Activated T-helper 2 cell treated with anti-CD3 and anti-CD28 coated beads, Interferon-gamma antibody, Interleukin-2, Interleukin-4, amounts not matched to agents 10 μg/mL and 5 μg/mL and 100 μg/mL, durations not matched to agents 14 hours and 24 hours and 36 hours (primary cell): Measurements from ENCODE around the gene DGKI. TPM values are rescaled to one million over a fixed set of nuclear protein-coding genes. Genes with fewer than 3 reads are reported as not detected.

Experiments used
- DNase-seq: peaks from one replicate; pipeline ENCODE4 v3.0.0; 2021; ENCODE audit warnings: low spot score
- H3K27ac Mint-ChIP-seq: one replicate; pipeline ENCODE4 v1.8.0; 2021; ENCODE audit warnings: mixed read lengths
- H3K27me3 Mint-ChIP-seq: one replicate; pipeline ENCODE4 v1.8.0; 2021; ENCODE audit warnings: low read depth, mixed read lengths
- H3K36me3 Mint-ChIP-seq: one replicate; pipeline ENCODE4 v1.8.0; 2021; ENCODE audit warnings: low read depth, mixed read lengths
- H3K4me1 Mint-ChIP-seq: one replicate; pipeline ENCODE4 v1.8.0; 2021; ENCODE audit warnings: low read depth, mixed read lengths
- H3K4me3 Mint-ChIP-seq: one replicate; pipeline ENCODE4 v1.8.0; 2021; ENCODE audit warnings: low read depth, mild to moderate bottlenecking, moderate library complexity, mixed read lengths
- H3K9me3 Mint-ChIP-seq: one replicate; pipeline ENCODE4 v1.8.0; 2021; ENCODE audit warnings: mixed read lengths
- intact Hi-C: fragments of 100-400 bp; cut with micrococcal nuclease; formaldehyde crosslinking; loops from one replicate; pipeline ENCODE4 v1.15.1; 2023
- total RNA-seq: library from RNA; stranded (reverse); gene quantifications from 2 replicates; pipeline ENCODE4 v1.2.3, GENCODE V29; 2022

The DGKI gene
- total RNA-seq, 1 donor from 2014 or later = 3.9 TPM

DNA sequence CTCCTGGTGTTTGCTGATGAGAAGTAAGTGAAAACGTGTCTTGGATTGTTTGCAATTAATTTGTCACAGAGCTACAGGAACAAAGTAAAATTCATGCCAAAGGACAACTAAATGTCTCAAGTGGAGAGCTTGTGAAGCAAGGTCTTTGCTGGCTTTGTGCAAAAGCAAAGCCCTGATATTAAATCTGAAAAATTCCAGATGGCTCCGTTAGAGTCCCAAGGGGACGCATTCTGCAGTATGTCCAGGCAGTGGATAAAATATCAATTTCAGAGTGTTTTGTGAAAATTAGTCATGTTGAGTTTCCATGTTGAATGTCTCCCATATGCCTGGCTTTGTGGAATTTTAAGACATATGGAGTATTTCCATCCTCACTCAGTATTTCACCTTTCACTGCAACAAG, 400.7 kb downstream of the DGKI start:
- Mint-ChIP-seq H3K27ac (no peak overlapping the region), H3K27me3 (no peaks in the 10 kb centered on the region), H3K9me3 (no peaks in the 10 kb centered on the region), H3K36me3 (no peaks in the 10 kb centered on the region), H3K4me3 (no peak overlapping the region), H3K4me1 (no peaks in the 10 kb centered on the region)
- intact Hi-C loops = no loop called here
- DNase-seq = no peak

DNA sequence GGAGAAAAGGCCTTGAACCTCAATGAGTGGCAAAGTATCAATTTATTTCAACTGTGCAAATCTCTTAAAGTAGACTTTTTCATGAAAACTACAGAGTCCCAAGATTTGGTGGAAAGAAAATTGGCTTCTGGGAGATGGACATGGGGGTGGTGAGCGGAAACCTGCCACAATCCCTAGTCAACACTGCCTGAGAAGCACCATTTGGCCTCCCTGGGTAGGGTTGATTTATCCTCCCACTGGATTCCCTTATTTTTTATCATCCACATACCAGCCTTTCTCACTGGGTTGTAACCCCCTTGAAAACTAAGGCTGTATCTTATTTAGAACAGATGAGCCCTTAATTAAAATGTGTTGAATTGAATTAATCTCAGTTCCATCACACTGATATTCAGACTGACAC, 401.5 kb downstream of the DGKI start:
- no peaks in the 10 kb centered on the region for H3K36me3 Mint-ChIP-seq
- no peak overlapping the region for H3K27ac Mint-ChIP-seq
- intact Hi-C loops = no loop called here
- H3K4me3 Mint-ChIP-seq = no peak overlapping the region
- H3K4me1 Mint-ChIP-seq = no peaks in the 10 kb centered on the region
- no peaks in the 10 kb centered on the region for H3K27me3 Mint-ChIP-seq
- no peak for DNase-seq
- no peaks in the 10 kb centered on the region for H3K9me3 Mint-ChIP-seq

DNA sequence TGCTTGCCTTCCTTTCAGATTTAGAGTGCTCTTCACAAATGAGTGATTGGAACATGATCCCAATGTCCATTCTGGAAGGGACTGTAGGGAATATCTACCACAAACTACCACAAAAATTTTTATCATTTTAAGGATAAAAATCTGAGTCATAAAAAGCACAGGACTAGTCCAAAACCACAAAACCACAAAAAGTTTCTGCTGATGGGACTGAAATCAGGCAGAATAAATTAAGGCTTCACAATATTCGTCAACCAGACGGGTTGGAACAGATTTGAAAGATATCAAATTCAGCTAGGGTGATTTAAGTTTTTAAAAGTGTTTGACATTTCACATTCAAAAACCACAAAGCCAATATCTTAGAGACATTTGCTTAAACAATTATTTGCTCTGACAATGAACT, 403.2 kb downstream of the DGKI start:
- intact Hi-C loops = no loop called here
- Mint-ChIP-seq H3K36me3 (no peaks in the 10 kb centered on the region), H3K27ac (no peak overlapping the region), H3K27me3 (no peaks in the 10 kb centered on the region), H3K9me3 (no peaks in the 10 kb centered on the region), H3K4me1 (no peaks in the 10 kb centered on the region), H3K4me3 (no peak overlapping the region)
- no peak for DNase-seq

DNA sequence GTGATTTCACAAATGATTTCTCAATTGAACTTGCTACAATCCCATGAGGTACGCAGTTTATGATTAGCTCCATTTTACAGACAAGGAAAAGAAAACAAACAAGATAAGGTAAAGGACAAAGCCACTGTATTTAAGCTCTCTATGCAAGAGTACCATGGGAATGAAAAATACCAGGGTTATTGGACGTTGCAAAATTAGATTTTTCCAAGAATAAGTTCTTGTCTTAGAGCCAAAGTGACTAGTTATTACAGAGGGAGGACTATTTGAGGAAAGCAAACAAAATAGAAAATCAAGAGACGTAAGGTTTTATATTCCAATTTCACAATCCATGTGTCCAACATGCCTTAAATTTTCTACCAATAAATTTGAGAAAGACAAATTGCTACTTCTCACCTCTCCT, 405.3 kb downstream of the DGKI start:
- no peak overlapping the region for H3K4me3 Mint-ChIP-seq
- no peaks in the 10 kb centered on the region for H3K27me3 Mint-ChIP-seq
- H3K9me3 Mint-ChIP-seq = no peaks in the 10 kb centered on the region
- no peak overlapping the region for H3K27ac Mint-ChIP-seq
- H3K36me3 Mint-ChIP-seq = no peaks in the 10 kb centered on the region
- DNase-seq = no peak
- H3K4me1 Mint-ChIP-seq = no peaks in the 10 kb centered on the region
- intact Hi-C loops = no loop called here

DNA sequence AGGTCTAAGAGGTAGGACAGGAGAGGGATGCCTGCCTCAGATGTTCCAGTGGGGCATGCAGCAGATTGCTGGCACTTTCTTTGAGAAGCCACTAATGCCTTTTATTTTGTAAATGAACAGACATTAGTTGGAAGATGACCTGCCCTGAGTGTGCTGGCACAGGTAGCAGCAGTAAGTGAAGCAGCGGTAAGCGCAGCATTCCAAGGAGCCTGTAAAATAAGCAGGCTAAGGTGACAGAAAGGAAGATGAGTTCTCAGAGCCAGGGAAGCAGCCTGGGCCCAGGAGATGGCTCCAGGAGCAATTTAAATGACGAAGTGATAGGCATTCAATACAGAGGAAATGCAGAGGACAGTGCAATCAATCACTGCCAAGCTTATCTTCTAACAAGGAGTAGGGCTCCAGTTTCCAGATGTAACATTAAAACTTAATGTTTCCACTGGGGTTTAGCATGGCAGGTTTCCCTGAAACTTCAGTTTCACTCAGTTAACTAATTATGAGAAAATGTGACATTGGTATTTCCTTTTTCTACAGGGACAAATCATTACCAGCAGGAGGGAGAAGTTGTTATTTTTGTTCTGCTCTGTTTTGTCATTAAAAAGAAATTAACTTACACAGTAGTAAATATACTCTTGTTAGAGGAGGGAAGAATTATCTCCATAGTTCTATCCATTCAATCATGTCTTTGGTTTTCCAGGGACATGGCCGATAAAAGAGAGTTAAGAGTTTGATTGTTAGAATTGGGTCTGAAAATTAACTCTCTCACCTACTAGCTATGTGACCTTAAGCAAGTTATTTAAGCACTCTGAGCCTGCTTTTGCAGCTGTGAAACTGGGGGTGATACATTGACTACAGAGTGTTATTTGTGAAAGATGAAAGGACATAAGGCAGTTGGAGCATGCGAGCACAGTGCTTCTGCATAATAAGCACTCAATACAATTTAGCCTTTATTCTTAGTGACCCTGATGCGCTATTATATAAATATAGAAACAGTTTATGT, 406.6 kb downstream of the DGKI start:
- H3K9me3 Mint-ChIP-seq = no peaks in the 10 kb centered on the region
- H3K27me3 Mint-ChIP-seq = no peaks in the 10 kb centered on the region
- no peaks in the 10 kb centered on the region for H3K4me1 Mint-ChIP-seq
- no peak overlapping the region for H3K27ac Mint-ChIP-seq
- H3K4me3 Mint-ChIP-seq = no peak overlapping the region
- intact Hi-C loops = no loop called here
- DNase-seq = no peak
- H3K36me3 Mint-ChIP-seq = no peaks in the 10 kb centered on the region

DNA sequence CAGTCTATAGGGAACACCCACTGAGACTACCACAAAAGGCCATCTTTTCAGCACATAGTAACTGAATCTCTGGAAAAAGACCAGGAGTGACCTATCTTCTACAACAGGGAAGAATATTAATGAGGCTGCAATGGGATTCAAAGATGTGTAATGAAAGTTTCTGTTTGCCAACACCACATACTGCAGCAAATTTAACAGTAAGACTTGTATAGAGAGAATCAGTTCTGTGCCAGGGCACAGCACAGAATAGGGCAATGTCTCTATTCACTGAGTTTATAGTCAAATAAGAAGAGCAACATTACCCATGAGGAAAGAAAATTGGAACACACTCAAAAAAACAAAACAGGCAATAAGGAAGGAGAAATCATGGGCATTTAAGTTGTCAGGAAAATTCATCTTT, 411.8 kb downstream of the DGKI start:
- H3K27me3 Mint-ChIP-seq = no peaks in the 10 kb centered on the region
- H3K27ac Mint-ChIP-seq = no peak overlapping the region
- H3K4me1 Mint-ChIP-seq = no peaks in the 10 kb centered on the region
- peaks cover 6% of the 10 kb centered on the region for H3K9me3 Mint-ChIP-seq
- no peak overlapping the region for H3K4me3 Mint-ChIP-seq
- intact Hi-C loops = no loop called here
- no peak for DNase-seq
- no peaks in the 10 kb centered on the region for H3K36me3 Mint-ChIP-seq

DNA sequence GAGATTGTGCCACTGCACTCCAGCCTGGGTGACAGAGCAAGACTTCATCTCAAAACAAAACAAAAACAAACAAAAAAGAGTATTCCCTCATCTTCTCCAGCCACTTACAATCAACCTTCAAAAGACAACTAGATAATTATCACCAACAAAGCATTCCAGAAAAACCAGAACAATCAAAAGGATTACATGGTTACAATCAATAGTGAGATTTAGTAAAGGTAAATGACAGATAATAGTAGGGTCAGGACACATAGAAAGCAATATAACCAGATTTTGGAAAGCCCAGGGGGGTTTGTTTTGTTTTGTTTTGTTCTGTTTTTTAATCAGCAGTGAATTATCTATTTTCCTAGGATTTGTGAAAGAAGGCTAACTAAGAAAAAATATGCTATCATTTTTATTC, 412.2 kb downstream of the DGKI start:
- Mint-ChIP-seq H3K27ac (no peak overlapping the region), H3K4me3 (no peak overlapping the region), H3K27me3 (no peaks in the 10 kb centered on the region), H3K9me3 (peaks cover 6% of the 10 kb centered on the region), H3K4me1 (no peaks in the 10 kb centered on the region), H3K36me3 (no peaks in the 10 kb centered on the region)
- no peak for DNase-seq
- intact Hi-C loops = no loop called here

DNA sequence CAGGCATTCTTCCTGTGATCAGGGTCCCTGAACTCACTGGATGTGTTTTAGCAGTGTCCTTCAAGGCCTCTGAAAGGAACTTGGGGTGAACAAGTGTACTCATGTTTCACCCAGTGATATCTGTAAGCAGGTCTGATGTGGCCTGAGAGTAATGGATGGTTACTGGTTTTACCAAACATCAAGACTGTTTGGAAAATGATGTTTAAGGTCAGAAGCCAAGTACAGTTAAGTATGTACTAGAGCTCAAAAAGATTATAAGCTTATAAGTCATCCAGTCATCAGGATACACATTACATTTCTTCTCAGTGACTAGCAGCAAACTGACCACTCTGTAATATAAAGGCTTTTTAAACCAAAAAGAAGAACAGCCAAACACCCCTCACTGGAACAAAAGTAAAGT, 423.5 kb downstream of the DGKI start:
- Mint-ChIP-seq H3K4me1 (no peaks in the 10 kb centered on the region), H3K9me3 (no peaks in the 10 kb centered on the region), H3K27me3 (no peaks in the 10 kb centered on the region), H3K4me3 (no peak overlapping the region), H3K27ac (no peak overlapping the region), H3K36me3 (no peaks in the 10 kb centered on the region)
- no peak for DNase-seq
- intact Hi-C loops = no loop called here

DNA sequence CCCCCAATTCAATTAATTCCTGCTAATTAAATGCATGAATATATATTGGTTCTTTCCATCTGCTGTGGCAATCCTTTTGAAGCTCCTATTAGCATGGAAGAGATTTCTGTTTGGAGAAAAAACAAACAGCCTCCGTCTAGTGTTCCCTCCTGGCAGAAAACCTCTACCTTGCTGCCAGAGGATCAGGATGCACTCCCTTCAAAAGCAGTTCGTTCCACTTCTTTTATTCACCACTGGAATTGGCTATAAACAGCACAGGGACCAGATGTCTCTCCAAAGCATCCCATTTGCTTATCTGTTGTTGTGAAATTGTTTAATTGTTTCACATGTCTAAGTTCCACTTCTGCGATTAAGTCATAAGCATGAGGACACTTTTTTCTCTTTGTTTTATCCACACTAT, 425.4 kb downstream of the DGKI start:
- H3K4me1 Mint-ChIP-seq = no peaks in the 10 kb centered on the region
- no peak overlapping the region for H3K27ac Mint-ChIP-seq
- H3K36me3 Mint-ChIP-seq = no peaks in the 10 kb centered on the region
- intact Hi-C loops = no loop called here
- H3K27me3 Mint-ChIP-seq = no peaks in the 10 kb centered on the region
- no peaks in the 10 kb centered on the region for H3K9me3 Mint-ChIP-seq
- DNase-seq = no peak
- H3K4me3 Mint-ChIP-seq = no peak overlapping the region

DNA sequence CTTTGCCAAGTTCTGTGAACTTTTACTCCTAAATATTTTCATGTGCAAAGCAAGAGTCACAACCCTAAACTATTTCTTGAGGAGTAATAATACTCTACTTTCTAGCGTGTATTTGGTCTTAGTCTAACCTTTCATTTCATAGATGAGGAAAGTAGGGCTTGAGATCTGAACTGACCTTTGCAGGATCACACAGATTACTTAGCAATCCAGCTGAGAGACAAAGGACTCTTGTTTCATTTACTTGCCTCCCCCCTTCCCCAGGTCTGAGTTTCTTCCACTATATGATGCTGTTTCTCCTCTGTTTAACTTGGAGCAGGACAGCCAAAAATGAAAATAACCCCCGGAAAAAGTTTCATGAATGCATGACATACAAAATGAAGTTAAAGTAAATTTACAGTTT, 427.9 kb downstream of the DGKI start:
- no peaks in the 10 kb centered on the region for H3K4me1 Mint-ChIP-seq
- no peak overlapping the region for H3K27ac Mint-ChIP-seq
- no peaks in the 10 kb centered on the region for H3K36me3 Mint-ChIP-seq
- DNase-seq = no peak
- H3K4me3 Mint-ChIP-seq = no peak overlapping the region
- intact Hi-C loops = no loop called here
- H3K9me3 Mint-ChIP-seq = no peaks in the 10 kb centered on the region
- H3K27me3 Mint-ChIP-seq = no peaks in the 10 kb centered on the region

DNA sequence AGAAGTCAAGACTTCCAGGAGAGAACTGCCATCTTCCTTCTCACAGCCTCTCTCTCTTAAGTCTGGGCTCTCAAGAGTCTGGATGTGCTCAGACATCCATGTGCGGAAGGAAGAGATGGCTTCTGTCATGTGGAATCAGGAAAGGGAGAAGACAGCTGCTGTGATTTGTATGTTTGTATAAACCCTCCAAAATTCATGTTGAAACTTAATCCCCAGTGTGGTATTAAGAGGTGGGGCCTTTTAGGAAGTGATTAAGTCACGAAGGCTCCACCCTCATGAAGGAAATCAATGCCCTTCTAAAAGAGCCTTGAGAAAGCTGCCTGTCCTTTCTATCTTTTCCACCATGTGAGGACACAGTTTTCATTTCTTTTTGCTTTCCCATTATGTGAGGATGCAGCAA, 429.3 kb downstream of the DGKI start:
- Mint-ChIP-seq H3K27me3 (no peaks in the 10 kb centered on the region), H3K36me3 (no peaks in the 10 kb centered on the region), H3K4me1 (no peaks in the 10 kb centered on the region), H3K4me3 (no peak overlapping the region), H3K27ac (no peak overlapping the region), H3K9me3 (no peaks in the 10 kb centered on the region)
- intact Hi-C loops = no loop called here
- DNase-seq = no peak

DNA sequence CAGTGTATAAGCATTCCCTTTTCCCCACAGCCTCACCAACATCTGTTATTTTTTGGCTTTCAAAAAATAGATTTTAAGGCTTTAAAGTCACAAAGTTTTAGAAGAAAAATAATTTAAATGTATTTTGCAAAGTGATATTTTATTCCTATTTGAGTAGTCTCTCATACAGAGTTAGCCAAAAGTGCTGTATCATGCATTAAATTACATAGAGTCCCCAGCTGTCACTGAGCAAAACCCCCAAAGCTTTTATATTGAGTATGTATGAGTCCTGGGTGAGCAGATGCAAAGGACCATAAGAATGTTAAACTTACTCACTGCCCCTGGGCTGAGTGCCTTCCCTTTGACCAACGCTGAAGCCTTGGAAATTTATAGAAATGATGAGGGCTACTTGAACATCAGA, 432.9 kb downstream of the DGKI start:
- no peaks in the 10 kb centered on the region for H3K9me3 Mint-ChIP-seq
- no peak overlapping the region for H3K4me3 Mint-ChIP-seq
- no peaks in the 10 kb centered on the region for H3K4me1 Mint-ChIP-seq
- no peak for DNase-seq
- H3K27ac Mint-ChIP-seq = no peak overlapping the region
- intact Hi-C loops = no loop called here
- no peaks in the 10 kb centered on the region for H3K27me3 Mint-ChIP-seq
- H3K36me3 Mint-ChIP-seq = no peaks in the 10 kb centered on the region

DNA sequence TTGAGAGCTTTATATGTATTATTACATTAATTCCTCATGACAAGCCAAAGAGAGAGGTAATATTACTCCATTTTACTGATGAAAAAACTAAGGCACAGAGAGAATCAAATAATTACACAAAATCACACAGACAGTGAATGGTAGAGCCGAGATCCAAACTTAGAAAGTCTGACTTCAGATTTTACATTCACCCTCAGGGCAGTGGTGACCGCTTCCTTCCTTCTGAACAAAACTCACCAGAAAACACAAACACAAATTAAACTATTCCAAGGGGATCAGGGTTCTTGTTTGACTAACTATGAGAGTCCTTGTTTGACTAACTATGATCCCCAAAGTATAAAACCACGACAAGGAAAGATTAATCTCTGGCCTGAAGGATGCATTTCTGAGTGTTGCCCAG, 435.3 kb downstream of the DGKI start:
- intact Hi-C loops = no loop called here
- Mint-ChIP-seq H3K27ac (no peak overlapping the region), H3K4me1 (no peaks in the 10 kb centered on the region), H3K9me3 (no peaks in the 10 kb centered on the region), H3K27me3 (no peaks in the 10 kb centered on the region), H3K36me3 (no peaks in the 10 kb centered on the region), H3K4me3 (no peak overlapping the region)
- no peak for DNase-seq
